NCI-H460 (cell line): ENCODE results near the gene UST. TPM values are rescaled to one million over a fixed set of nuclear protein-coding genes. Genes with fewer than 3 reads are reported as not detected.
A peak's percentile ranks its signal among the peaks of the same experiment; 100 is the strongest.
"Not testable (repeated sequence)": the region's sequence is repeated elsewhere in the genome, so short reads cannot be mapped to it uniquely, and the experiment has no call there.

Experiments
- DNase-seq: peaks from one replicate; pipeline ENCODE4 v3.0.0-alpha.2; 2016; ENCODE audit warnings: low read depth; ENCODE audit errors: extremely low read depth
- total RNA-seq: library from RNA; depleted of rRNA; stranded (reverse); fragments of >200 nt; shearing (Covaris generic); gene quantifications from 2 replicates; pipeline ENCODE4 v1.2.3, GENCODE V29; 2014

Gene UST
- total RNA-seq, 1 experiment from 2014 or later = 0.12 TPM

DNA sequence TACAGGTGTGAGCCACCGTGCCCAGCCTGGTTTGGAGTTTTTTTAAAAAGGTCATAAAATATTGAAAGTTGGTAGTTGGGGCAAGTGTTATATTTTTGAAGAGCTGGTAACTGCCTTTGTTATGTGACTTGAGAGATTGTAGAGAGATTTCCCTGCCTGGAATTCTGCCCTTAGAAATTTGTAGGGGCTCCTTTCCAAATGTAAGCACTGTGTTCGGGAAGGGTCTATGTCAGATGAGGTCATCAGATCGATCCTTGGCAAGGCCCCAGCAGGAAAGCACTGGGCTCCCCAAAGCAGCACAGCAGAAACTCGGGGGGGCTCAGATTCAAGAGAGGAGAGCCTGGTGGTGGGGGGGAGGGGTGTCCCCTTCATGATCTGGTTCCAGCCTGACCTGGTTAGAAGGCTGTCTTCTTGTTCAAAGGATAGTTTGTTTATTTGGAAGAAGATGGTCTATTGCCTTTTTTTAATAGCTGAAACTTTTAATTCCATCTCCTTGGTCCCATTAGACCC lies 220.2 kb downstream of the UST start:
- no peak for DNase-seq

DNA sequence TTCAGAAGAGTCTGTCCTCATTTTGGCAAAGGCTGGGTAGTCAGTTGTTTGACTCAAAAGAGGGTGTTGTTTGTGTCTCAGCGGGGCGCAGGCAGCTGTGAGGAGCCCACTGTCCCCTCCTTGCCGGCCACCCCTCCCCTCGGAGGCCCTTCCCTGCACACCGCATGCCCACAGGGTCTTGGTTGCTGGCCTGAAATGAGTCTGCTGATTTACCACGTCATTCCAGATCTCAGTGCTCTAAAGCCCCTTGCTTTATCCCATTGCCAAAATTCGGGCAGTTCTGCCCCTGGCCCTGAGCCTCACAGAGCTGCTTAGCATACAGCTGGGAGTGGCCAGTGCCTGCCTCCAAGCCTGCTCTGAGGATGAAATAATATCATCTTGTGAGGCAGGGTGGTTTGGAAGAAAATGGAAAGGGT lies 220.7 kb downstream of the UST start:
- no peak for DNase-seq

GRCh38 chr6:148968771-148969602 lies 222.2 kb downstream of the UST start:
- DNase-seq = no peak

- no peak for DNase-seq
Observed at GRCh38 chr6:148969603-148970061, 222.8 kb downstream of the UST start.

- no peak for DNase-seq
Observed at GRCh38 chr6:148971031-148971927, 224.4 kb downstream of the UST start.

- DNase-seq = no peak
Observed at GRCh38 chr6:148972481-148972880, 225.7 kb downstream of the UST start.

GRCh38 chr6:148973538-148974208 lies 226.8 kb downstream of the UST start:
- DNase-seq = peak; percentile 3

DNA sequence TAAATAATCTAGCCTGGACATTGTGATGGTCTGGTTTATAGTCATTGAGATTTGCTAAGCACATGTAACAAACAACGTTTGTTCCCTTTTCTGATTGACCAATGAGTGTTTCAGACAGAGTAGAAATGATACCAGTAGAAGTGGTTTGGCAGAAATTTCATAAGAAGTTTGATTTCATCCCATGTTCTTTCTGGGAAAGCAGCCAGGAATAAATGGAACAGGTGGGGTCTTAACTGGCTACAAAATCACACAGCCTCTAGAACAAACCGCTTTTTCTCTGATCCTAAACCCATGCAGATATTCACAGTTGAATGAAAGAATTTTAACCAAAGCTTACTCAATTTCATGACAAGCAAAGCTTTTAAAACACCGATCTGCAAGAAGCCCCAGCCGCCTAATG lies 227.5 kb downstream of the UST start:
- no peak for DNase-seq

DNA sequence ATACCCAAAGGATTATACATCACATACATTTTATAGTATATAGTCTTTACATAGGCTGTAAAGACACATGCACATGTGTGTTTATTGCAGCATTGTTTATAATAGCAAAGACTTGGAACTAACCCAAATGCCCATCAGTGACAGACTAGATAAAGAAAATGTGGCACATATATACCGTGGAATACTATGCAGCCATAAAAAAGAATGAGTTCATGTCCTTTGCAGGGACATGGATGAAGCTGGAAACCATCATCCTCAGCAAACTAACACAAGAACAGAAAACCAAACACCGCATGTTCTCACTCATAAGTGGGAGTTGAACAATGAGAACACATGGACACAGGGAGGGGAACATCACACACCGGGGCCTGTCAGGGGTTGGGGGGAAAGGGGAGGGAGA lies 231.5 kb downstream of the UST start:
- DNase-seq = not testable (repeated sequence)

- no peak for DNase-seq
Observed at GRCh38 chr6:148979014-148979901, 232.4 kb downstream of the UST start.

DNA sequence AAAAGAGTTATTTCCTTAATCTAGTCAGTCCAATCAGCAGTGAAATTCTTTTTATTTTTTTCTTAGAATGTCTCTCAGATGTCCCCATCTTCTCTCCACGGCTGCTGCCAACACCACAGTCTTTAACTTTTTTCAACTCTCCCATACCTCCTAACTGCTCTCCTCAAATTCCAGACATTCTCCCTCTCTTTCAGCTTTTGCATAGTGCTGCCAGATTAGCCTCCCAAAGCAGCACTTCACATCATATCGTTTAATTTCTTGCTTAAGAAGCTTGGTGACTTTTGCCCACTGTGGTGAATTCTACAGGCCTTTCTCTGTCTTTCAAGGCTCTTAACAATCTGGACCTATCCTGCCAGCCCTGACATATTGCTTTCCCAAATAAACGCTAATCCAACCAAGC lies 233.4 kb downstream of the UST start:
- DNase-seq = no peak

DNA sequence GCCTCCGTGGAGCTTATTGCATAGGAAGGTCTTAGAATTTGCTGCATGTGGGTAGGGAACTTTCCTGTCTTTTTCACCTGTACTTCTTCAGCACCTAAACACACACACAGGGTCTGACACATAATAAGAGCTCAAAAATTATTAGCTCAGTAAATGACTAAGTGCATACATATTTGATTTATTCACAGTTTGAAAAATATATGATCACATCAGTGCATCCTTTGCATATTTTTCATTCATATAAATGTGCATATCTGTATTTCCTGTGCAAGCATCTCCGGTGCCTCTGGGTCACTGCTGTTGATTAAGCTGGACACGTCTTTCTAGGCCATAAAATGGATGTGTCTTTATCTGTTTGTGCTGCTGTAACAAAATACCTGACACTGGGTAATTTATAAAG lies 234.7 kb downstream of the UST start:
- DNase-seq = no peak

- DNase-seq = no peak
Observed at GRCh38 chr6:148983101-148983761, 236.4 kb downstream of the UST start.

DNA sequence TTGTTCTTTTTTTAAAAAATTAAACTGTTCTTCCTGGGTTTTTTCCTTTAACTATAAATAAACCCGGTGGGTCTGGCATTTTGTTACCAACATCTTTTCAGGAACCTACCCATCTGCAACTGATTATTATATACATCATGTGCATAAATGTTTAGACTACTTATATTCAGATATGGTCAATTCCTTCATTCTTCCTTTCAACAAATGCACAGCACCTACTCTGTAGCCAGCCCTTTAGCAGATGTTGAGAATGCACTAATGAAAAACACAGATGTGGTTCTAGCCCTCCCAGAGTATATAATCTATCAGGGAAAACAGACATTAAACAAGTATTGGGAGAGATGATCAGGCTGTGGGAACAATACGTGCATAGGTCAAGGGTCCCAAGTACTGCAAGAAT lies 237.1 kb downstream of the UST start:
- no peak for DNase-seq

DNA sequence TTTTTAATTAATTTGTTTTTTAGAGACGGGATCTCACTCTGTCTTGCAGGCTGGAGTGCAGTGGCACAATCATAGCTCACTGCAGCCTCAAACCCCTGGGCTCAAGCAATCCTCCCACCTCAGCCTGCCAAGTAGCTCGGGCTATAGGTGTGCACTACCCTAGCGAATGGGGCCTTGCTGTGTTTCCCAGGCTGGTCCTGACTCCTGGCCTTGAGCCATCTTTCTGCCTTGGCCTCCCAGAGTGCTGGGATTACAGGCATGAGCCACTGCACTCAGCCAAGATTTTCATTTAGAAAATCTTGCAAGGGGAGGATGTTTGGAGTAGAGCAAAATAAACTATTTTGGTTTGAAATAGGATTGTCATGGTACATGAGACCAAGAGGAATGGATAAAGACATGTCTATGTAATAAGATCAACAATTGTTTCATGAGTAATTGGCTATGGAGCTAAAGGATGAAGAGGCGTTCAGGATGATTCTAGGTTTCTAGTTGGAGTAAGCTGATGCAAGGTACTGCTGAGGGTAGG lies 237.8 kb downstream of the UST start:
- DNase-seq = no peak

- no peak for DNase-seq
Observed at GRCh38 chr6:148985499-148985898, 238.7 kb downstream of the UST start.

DNA sequence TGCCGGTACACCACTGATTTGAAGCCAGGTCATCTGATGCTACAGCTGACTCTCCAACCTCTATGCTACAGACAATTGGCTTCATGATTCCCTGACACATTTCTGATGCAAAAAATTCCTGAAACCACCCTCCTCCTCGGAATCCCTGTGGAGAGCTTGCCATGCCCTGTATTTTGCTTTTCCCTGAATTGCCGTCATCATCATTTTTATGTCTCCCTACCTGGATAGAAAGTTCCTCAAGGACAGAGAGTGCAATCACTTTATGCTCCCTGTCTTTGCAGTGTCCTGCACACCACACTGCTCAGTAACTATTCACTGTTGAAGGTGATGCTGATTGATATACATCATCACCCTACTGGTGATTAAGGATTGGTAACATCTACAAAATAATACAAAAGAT lies 239.8 kb downstream of the UST start:
- no peak for DNase-seq

DNA sequence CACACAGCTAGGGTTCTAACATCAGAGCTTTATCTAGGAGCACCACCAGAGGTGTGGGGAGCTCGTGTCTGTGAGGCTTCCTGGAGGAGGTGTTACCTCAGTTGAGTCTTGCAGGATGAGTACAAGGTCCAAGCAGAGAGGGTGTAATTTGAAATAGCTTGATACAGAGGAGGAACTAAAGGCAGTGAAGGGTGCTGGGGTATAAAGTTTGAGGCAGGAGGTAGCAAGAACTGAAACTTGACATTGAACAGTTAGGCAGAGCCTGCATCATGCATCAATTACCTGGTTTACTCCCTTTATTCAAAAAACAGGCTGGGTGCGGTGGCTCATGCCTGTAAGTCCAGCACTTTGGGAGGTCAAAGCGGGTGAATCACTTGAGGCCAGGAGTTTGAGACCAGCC lies 241.2 kb downstream of the UST start:
- DNase-seq = no peak

DNA sequence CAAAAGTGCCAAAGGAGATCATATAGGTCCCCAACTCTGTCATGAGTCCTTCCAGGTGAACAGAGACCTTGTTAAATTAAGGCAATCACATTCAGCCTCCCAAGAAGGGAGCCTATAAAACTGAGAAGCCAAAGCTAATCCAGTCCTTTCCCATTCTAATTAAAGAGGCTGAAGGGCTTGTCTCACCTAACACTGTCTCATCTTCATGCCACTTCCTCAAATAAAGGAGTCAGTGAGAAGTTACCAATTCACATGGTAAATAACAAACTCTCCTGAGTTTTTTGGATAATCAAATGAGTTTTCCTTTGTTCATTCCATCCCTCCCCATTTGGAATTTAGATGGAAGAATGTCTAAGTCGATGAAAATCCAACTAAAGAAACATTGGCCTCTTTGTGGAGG lies 242.8 kb downstream of the UST start:
- no peak for DNase-seq
